Right atrium auricular region (tissue), 2 donors: Measurements from ENCODE around the gene RECK. TPM values are rescaled to one million over a fixed set of nuclear protein-coding genes. Genes with fewer than 3 reads are reported as not detected.
A peak's percentile ranks its signal among the peaks of the same experiment; 100 is the strongest.

Source experiments
- DNase-seq: peaks from one replicate; pipeline ENCODE4 v3.0.0-alpha.2; 2019; ENCODE audit warnings: low spot score
- H3K27ac ChIP-seq, 2 donors: fragments of 200-600 bp; sonication (generic); 1 replicate in 1 of 2; 2 replicates in 1 of 2; pipeline ENCODE4 v1.5.1; 2016 to 2019
- H3K27me3 ChIP-seq, 2 donors: fragments of 200-600 bp; sonication (generic); one replicate each; pipeline versions ENCODE4 v1.5.1 to v1.6.0; 2017 to 2019
- H3K36me3 ChIP-seq: fragments of 200-600 bp; sonication (generic); one replicate; pipeline ENCODE4 v1.5.1; 2016
- H3K4me1 ChIP-seq, 2 donors: fragments of 200-600 bp; sonication (generic); one replicate each; pipeline versions ENCODE4 v1.5.1 to v1.6.0; 2017 to 2019
- H3K4me3 ChIP-seq, 2 donors: fragments of 200-600 bp; sonication (generic); 1 replicate in 1 of 2; 2 replicates in 1 of 2; pipeline ENCODE4 v1.5.1; 2017 to 2019; ENCODE audit warnings: mild to moderate bottlenecking in 1 of 2, moderate library complexity in 1 of 2
- H3K9me3 ChIP-seq, 2 donors: fragments of 200-600 bp; sonication (generic); one replicate each; pipeline ENCODE4 v1.5.1; 2019
- total RNA-seq, 2 donors: library from RNA; depleted of rRNA; stranded (reverse); fragments of >200 nt; gene quantifications; one replicate each; pipeline ENCODE4 v1.1.0, GENCODE V29; 2016
- TF ChIP-seq, protein P1 (sequence below), 2 donors: fragments of 200-600 bp; sonication (generic); IDR thresholded peaks; one replicate each; pipeline ENCODE4 v1.5.1; 2019; ENCODE audit warnings: antibody characterized with exemption in 2 of 2

Gene RECK
- total RNA-seq, 2 donors from 2014 or later, result 7.6 to 8.9 TPM

DNA sequence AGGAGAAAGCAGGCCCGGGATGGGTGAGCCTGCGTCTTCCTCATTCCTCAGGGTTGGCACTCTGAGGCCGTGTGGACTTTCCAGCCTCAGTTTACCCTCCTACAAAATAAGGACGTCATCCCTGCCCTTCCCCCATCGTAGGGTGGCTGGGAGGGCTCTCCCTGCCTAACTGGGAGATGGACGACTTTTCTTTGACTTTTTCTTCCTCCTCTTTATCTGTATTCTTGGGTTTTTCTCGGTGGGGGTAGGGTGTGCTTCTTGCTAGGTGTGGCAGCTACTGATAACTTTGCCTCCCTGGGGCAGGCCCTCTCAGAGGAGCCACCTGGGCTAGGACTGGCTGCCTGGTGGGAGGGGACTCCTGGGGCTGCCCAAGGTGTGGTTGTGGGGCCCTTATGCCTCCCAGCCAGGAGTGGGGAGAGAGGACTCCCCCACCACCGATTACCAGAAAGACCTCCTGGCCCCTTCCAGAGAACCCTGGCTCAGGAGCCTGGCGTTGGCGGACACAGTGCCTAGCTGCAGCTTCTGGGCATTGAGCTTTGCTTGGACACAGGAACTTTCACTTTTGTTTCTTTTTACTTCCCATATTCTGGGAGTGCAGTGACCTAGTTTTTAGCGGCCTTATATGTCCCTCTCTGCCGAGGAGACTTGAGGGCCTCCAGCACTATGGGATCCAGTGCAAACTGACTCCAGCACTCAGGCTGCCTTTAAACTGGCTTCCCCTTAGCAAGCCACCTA lies 106.0 kb downstream of the RECK start:
- no peaks in the 10 kb centered on the region for H3K9me3 ChIP-seq
- no peaks in the 10 kb centered on the region for H3K27me3 ChIP-seq
- H3K27ac ChIP-seq, result peak overlapping the region; percentile 65 to 67
- no peak for DNase-seq
- peaks cover 0 to 59% of the 10 kb centered on the region in 2 donors for H3K4me1 ChIP-seq
- TF ChIP-seq, protein P1, sequence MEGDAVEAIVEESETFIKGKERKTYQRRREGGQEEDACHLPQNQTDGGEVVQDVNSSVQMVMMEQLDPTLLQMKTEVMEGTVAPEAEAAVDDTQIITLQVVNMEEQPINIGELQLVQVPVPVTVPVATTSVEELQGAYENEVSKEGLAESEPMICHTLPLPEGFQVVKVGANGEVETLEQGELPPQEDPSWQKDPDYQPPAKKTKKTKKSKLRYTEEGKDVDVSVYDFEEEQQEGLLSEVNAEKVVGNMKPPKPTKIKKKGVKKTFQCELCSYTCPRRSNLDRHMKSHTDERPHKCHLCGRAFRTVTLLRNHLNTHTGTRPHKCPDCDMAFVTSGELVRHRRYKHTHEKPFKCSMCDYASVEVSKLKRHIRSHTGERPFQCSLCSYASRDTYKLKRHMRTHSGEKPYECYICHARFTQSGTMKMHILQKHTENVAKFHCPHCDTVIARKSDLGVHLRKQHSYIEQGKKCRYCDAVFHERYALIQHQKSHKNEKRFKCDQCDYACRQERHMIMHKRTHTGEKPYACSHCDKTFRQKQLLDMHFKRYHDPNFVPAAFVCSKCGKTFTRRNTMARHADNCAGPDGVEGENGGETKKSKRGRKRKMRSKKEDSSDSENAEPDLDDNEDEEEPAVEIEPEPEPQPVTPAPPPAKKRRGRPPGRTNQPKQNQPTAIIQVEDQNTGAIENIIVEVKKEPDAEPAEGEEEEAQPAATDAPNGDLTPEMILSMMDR (IDR thresholded peaks at IDR 0.05), result no peak
- peak overlapping the region in 1 of 2 donors; percentile 10 for H3K4me3 ChIP-seq
- H3K36me3 ChIP-seq, result no peaks in the 10 kb centered on the region

DNA sequence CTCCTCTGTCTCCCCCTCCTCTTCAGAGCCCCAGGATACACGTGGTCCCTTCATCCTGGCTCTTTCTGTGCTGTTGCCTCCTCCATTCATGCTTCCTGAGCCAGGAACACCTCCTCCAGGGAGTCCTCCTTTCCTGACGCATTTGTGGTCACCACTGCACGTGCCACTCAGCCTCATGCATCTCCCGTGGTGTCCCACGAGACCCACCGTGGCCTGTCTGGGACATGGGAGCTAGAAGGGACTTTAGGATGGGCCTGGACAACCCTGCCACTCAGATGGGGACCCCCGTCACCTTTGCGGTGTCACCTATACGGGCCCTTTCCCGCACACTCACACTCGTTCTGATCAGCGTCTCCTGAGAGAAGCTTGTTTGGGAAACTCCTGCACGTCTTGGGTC lies 106.5 kb downstream of the RECK start:
- Histone ChIP-seq H3K36me3 (no peaks in the 10 kb centered on the region), H3K4me3 (peak overlapping the region in 1 of 2 donors; percentile 10), H3K27ac (peak overlapping the region; percentile 65 to 67), H3K27me3 (no peaks in the 10 kb centered on the region), H3K4me1 (peaks cover 0 to 59% of the 10 kb centered on the region in 2 donors), H3K9me3 (no peaks in the 10 kb centered on the region)
- TF ChIP-seq, protein P1 (IDR thresholded peaks at IDR 0.05), result no peak
- no peak for DNase-seq

DNA sequence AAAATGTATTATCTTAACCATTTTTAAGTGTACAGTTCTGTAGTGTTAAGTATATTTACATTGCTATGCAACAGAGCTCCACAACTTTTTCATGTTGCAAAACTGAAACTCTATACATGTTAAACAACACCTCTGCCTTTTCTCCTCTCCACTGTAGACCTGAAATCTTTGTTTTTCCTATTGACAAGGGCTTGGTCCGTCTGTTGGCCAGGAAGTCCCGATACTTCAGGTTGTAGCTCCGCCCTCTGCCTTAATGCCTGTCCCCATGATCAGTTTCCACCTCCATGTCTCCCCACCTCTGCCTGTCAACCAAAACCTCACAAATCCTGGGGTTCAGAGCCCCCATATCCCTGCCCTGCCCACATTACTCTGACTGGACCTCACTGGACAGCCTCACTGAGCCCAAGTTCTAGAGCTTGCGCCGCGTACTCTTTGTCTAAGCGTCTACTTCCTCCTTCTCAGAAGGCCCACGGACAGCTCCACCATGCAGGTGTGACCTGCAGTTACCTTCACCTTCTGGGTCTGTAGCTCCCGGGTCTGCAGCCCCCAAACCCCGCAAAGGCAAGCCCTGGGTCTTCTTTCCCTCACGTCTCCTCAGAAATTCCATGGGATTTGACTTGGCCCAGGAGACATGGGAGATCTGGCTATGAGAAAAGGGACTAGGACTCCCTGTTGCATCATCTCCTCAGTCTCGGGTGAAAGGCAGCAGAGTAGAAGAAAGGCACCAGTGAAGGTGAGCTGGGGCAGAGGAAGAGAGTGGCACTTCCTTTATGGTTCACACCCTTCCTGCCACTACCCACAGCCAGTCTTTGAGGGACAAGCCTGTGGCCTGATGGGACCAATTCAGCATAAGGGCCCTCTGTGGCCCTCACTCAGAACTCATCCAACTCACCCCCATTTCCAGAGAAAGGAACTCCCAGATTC lies 107.9 kb downstream of the RECK start:
- no peaks in the 10 kb centered on the region for H3K9me3 ChIP-seq
- TF ChIP-seq, protein P1 (IDR thresholded peaks at IDR 0.05), result no peak
- H3K4me3 ChIP-seq, result no peak overlapping the region
- no peaks in the 10 kb centered on the region for H3K27me3 ChIP-seq
- no peaks in the 10 kb centered on the region for H3K36me3 ChIP-seq
- DNase-seq, result no peak
- H3K27ac ChIP-seq, result no peak overlapping the region
- peaks cover 0 to 64% of the 10 kb centered on the region in 2 donors for H3K4me1 ChIP-seq

DNA sequence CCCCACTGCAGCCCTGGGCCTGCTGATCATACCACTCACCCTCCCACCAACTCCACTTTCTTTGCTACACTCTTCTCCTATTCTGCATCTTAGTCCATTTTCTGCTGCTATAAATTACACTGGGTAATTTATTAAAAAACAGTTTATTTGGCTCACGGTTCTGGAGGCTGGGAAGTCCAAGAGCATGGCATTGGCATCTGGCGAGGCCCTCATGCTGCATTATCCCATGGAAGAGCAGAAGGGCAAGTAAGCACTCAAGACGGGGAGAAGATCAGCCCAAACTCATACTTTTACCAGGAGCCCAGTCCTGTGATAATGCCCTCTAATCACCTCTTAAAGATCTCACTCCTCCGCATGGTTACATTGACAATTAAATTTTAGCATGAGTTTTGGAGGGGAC lies 109.3 kb downstream of the RECK start:
- Histone ChIP-seq H3K27me3 (no peaks in the 10 kb centered on the region), H3K36me3 (no peaks in the 10 kb centered on the region), H3K9me3 (no peaks in the 10 kb centered on the region), H3K4me1 (peaks cover 0 to 54% of the 10 kb centered on the region in 2 donors), H3K27ac (no peak overlapping the region), H3K4me3 (no peak overlapping the region)
- TF ChIP-seq, protein P1 (IDR thresholded peaks at IDR 0.05), result no peak
- DNase-seq, result no peak

DNA sequence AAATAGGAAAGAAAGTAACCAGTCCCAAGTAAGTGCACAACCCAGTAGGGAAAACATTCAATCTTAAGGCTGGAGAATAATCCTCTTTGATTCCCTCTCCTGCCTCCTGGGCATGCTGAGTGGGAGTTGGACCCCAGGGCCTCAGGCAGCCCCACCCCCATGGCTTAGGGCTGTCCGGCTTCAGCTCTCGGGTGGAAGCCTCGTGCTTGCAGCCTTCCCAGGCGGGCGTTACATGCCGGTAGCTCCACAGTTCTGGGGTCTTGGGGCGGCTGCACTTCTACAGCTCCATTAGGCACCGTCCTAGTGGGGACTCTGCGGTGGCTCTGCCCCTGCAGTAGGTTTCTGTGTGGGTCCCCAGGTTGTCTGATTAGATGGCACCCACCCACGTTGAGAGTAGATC lies 109.9 kb downstream of the RECK start:
- Histone ChIP-seq H3K4me1 (peaks cover 0 to 54% of the 10 kb centered on the region in 2 donors), H3K27me3 (no peaks in the 10 kb centered on the region), H3K27ac (no peak overlapping the region), H3K4me3 (no peak overlapping the region), H3K36me3 (no peaks in the 10 kb centered on the region), H3K9me3 (no peaks in the 10 kb centered on the region)
- TF ChIP-seq, protein P1 (IDR thresholded peaks at IDR 0.05), result no peak
- DNase-seq, result no peak
